Caco-2 (cell line): Measurements from ENCODE around the gene MAML2. TPM values are rescaled to one million over a fixed set of nuclear protein-coding genes. Genes with fewer than 3 reads are reported as not detected.

Experiments
- BruUV-seq: library from RNA; stranded (reverse); fragments of 400-500 nt; replicated peaks from 2 replicates; lab custom pipeline; 2021; lab: Mats Ljungman, UMichigan
- CTCF ChIA-PET: fragments of 300-600 bp; sonication (Branson Sonifier 250); formaldehyde crosslinking; loops from one replicate; lab custom pipeline; 2022; ENCODE audit warnings: antibody characterized with exemption; lab: Charles Lee
- POLR2A ChIA-PET: fragments of 300-600 bp; sonication (Branson Sonifier 250); formaldehyde crosslinking; loops from one replicate; lab custom pipeline; 2022; ENCODE audit warnings: antibody characterized with exemption; lab: Charles Lee
- DNase-seq, 2 experiments: peaks; one replicate each; pipeline versions ENCODE4 v3.0.0 to v3.0.0-alpha.2; 2020 to 2022
- H3K27me3 ChIP-seq: replicated peaks from 2 replicates; pipeline ENCODE4 v1.6.0; 2011; ENCODE audit warnings: low read length; ENCODE audit not compliant: control insufficient read depth, insufficient read depth
- H3K36me3 ChIP-seq: 2 replicates; pipeline ENCODE4 v1.5.1; 2011; ENCODE audit warnings: low read length; ENCODE audit not compliant: control insufficient read depth, insufficient read depth
- H3K4me1 ChIP-seq: fragments of 250-450 bp; sonication (Bioruptor Pico); 2 replicates; pipeline ENCODE4 v1.5.1; 2020; ENCODE audit warnings: mild to moderate bottlenecking
- H3K4me3 ChIP-seq: 2 replicates; pipeline ENCODE4 v1.5.1; 2011; ENCODE audit warnings: low read depth, mild to moderate bottlenecking, control low read depth, low read length
- H3K9me3 ChIP-seq: fragments of 250-450 bp; sonication (Bioruptor Pico); 2 replicates; pipeline ENCODE4 v1.5.1; 2020; ENCODE audit warnings: mild to moderate bottlenecking, moderate library complexity
- H3K27ac Mint-ChIP-seq: one replicate; pipeline ENCODE4 v1.8.0; 2022; ENCODE audit warnings: mixed read lengths; ENCODE audit not compliant: unreplicated experiment
- H3K27me3 Mint-ChIP-seq: one replicate; pipeline ENCODE4 v1.8.0; 2022; ENCODE audit warnings: mixed read lengths; ENCODE audit not compliant: insufficient read depth, unreplicated experiment
- H3K36me3 Mint-ChIP-seq: one replicate; pipeline ENCODE4 v1.8.0; 2022; ENCODE audit warnings: mild to moderate bottlenecking, mixed read lengths; ENCODE audit not compliant: insufficient read depth, unreplicated experiment
- H3K4me1 Mint-ChIP-seq: one replicate; pipeline ENCODE4 v1.8.0; 2022; ENCODE audit warnings: low read depth, mixed read lengths; ENCODE audit not compliant: unreplicated experiment
- H3K4me3 Mint-ChIP-seq: one replicate; pipeline ENCODE4 v1.8.0; 2022; ENCODE audit warnings: mild to moderate bottlenecking, moderate library complexity, mixed read lengths; ENCODE audit not compliant: unreplicated experiment
- H3K9me3 Mint-ChIP-seq: one replicate; pipeline ENCODE4 v1.8.0; 2022; ENCODE audit warnings: mixed read lengths; ENCODE audit not compliant: unreplicated experiment
- CTCF ChIP-seq, 2 experiments: fragments of 200-600 bp in 1 of 2; IDR thresholded peaks; 1 replicate in 1 of 2; 2 replicates in 1 of 2; pipeline versions ENCODE4 v1.5.1 to v1.8.0; 2011 to 2022; ENCODE audit warnings: antibody characterized with exemption in 1 of 2, control low read depth in 1 of 2, inconsistent platforms in 1 of 2, low read depth in 1 of 2, low read length in 1 of 2, mild to moderate bottlenecking in 1 of 2, moderate library complexity in 1 of 2; ENCODE audit not compliant: insufficient read depth in 1 of 2, severe bottlenecking in 1 of 2, unreplicated experiment in 1 of 2
- intact Hi-C: fragments of 100-400 bp; cut with micrococcal nuclease; formaldehyde crosslinking; loops from one replicate; pipeline ENCODE4 v1.10.0; 2022; ENCODE audit not compliant: unreplicated experiment
- total RNA-seq: library from RNA; stranded (reverse); gene quantifications from 2 replicates; pipeline ENCODE4 v1.2.3, GENCODE V29; 2022

The MAML2 gene
- total RNA-seq, 1 experiment from 2014 or later = 11.5 TPM

GRCh38 chr11:96228910-96229309 is 114.1 kb downstream of the MAML2 start:
- H3K27ac Mint-ChIP-seq = no peak overlapping the region
- no peaks in the 10 kb centered on the region for H3K27me3 Mint-ChIP-seq
- no peak overlapping the region for H3K4me3 Mint-ChIP-seq

GRCh38 chr11:96228473-96228891 is 114.5 kb downstream of the MAML2 start:
- intact Hi-C loops = no loop called here
- no peak for DNase-seq
- Histone ChIP-seq H3K4me3 (no peak overlapping the region), H3K4me1 (no peaks in the 10 kb centered on the region), H3K9me3 (no peaks in the 10 kb centered on the region), H3K36me3 (no peaks in the 10 kb centered on the region), H3K27me3 (no peaks in the 10 kb centered on the region)
- no TSS peak for BruUV-seq
- TF ChIP-seq CTCF (IDR thresholded peaks at IDR 0.05; ENCODE audit: insufficient read depth in 1 of 2, low read depth in 1 of 2, low read length in 1 of 2, severe bottlenecking in 1 of 2, unreplicated experiment in 1 of 2) = no peak
- CTCF ChIA-PET = no interaction called here
- Mint-ChIP-seq H3K9me3 (no peaks in the 10 kb centered on the region), H3K36me3 (no peaks in the 10 kb centered on the region), H3K4me3 (no peak overlapping the region), H3K4me1 (peaks cover 8% of the 10 kb centered on the region), H3K27me3 (no peaks in the 10 kb centered on the region), H3K27ac (no peak overlapping the region)
- POLR2A ChIA-PET = no interaction called here

More at GRCh38 chr11:96228910-96229309, 114.1 kb downstream of the MAML2 start:
- Histone ChIP-seq H3K9me3 (no peaks in the 10 kb centered on the region), H3K4me3 (no peak overlapping the region), H3K27me3 (no peaks in the 10 kb centered on the region), H3K36me3 (no peaks in the 10 kb centered on the region), H3K4me1 (no peaks in the 10 kb centered on the region)
- ChIA-PET CTCF (no interaction called here), POLR2A (no interaction called here)
- DNase-seq = no peak
- intact Hi-C loops = no loop called here
- no peak for TF ChIP-seq CTCF (IDR thresholded peaks at IDR 0.05; ENCODE audit: insufficient read depth in 1 of 2, low read depth in 1 of 2, low read length in 1 of 2, severe bottlenecking in 1 of 2, unreplicated experiment in 1 of 2)
- Mint-ChIP-seq H3K9me3 (no peaks in the 10 kb centered on the region), H3K4me1 (peaks cover 12% of the 10 kb centered on the region), H3K36me3 (no peaks in the 10 kb centered on the region)
- BruUV-seq = no TSS peak

GRCh38 chr11:96227244-96227643 is 115.8 kb downstream of the MAML2 start:
- intact Hi-C loops = no loop called here
- BruUV-seq = no TSS peak
- no peaks in the 10 kb centered on the region for H3K27me3 Mint-ChIP-seq
- DNase-seq = no peak
- no peaks in the 10 kb centered on the region for H3K9me3 Mint-ChIP-seq
- POLR2A ChIA-PET = interaction anchor here (0.6 kb wide), 1 partner anchor 116 kb away, joined by 3 read pairs; the partner anchor contains the start of gene MAML2
- Histone ChIP-seq H3K27me3 (no peaks in the 10 kb centered on the region), H3K9me3 (no peaks in the 10 kb centered on the region), H3K4me3 (no peak overlapping the region), H3K4me1 (peaks cover 4% of the 10 kb centered on the region), H3K36me3 (no peaks in the 10 kb centered on the region)
- CTCF ChIA-PET = interaction anchor here (2.1 kb wide), 1 partner anchor 116 kb away, joined by 10 read pairs; the partner anchor contains the start of gene MAML2
- no peak overlapping the region for H3K27ac Mint-ChIP-seq
- H3K4me3 Mint-ChIP-seq = no peak overlapping the region
- no peak for TF ChIP-seq CTCF (IDR thresholded peaks at IDR 0.05; ENCODE audit: insufficient read depth in 1 of 2, low read depth in 1 of 2, low read length in 1 of 2, severe bottlenecking in 1 of 2, unreplicated experiment in 1 of 2)
- H3K36me3 Mint-ChIP-seq = no peaks in the 10 kb centered on the region
- H3K4me1 Mint-ChIP-seq = peaks cover 10% of the 10 kb centered on the region
